Stomach (tissue), 9 donors: ENCODE data around the gene WWP2. TPM values are rescaled to one million over a fixed set of nuclear protein-coding genes. Genes with fewer than 3 reads are reported as not detected.
"Not testable (repeated sequence)": the region's sequence is repeated elsewhere in the genome, so short reads cannot be mapped to it uniquely, and the experiment has no call there.

Experiments used
- DNase-seq, 2 donors: peaks; one replicate each; pipeline versions ENCODE4 v3.0.0 to v3.0.0-alpha.2; 2013 to 2019
- H3K27ac ChIP-seq, 5 donors: fragments of 200-600 bp in 4 of 5; sonication (generic) in 4 of 5; one replicate each; pipeline ENCODE4 v1.5.1; 2013 to 2019; ENCODE audit warnings: mild to moderate bottlenecking in 1 of 5, moderate library complexity in 1 of 5
- H3K27me3 ChIP-seq, 3 donors: fragments of 200-600 bp; sonication (generic); one replicate each; pipeline ENCODE4 v1.5.1; 2017 to 2019; ENCODE audit warnings: mixed run types in 1 of 3
- H3K36me3 ChIP-seq, 4 donors: fragments of 200-600 bp; sonication (generic); 1 replicate in 3 of 4; 2 replicates in 1 of 4; pipeline ENCODE4 v1.5.1; 2016 to 2019
- H3K4me1 ChIP-seq, 4 donors: fragments of 200-600 bp; sonication (generic); one replicate each; pipeline ENCODE4 v1.5.1; 2016 to 2019
- H3K4me3 ChIP-seq, 4 donors: fragments of 200-600 bp; sonication (generic) in 3 of 4; one replicate each; pipeline ENCODE4 v1.5.1; 2016 to 2019; ENCODE audit warnings: mild to moderate bottlenecking in 1 of 4
- H3K9me3 ChIP-seq, 4 donors: fragments of 200-600 bp; sonication (generic); one replicate each; pipeline ENCODE4 v1.5.1; 2016 to 2019
- CTCF ChIP-seq, 7 experiments: fragments of 450-650 bp in 4 of 7; fragments of 200-600 bp in 3 of 7; sonication (generic) in 3 of 7; IDR thresholded peaks; one replicate each; pipeline ENCODE4 v1.5.1; 2016 to 2019; ENCODE audit warnings: antibody characterized with exemption in 7 of 7, control low read depth in 2 of 7, mild to moderate bottlenecking in 1 of 7
- EP300 ChIP-seq: sonication (generic); formaldehyde crosslinking; IDR thresholded peaks from one replicate; pipeline ENCODE4 v1.6.1; 2017; ENCODE audit warnings: antibody characterized with exemption
- POLR2A ChIP-seq, 4 donors: fragments of 450-650 bp; IDR thresholded peaks; one replicate each; pipeline ENCODE4 v1.6.1; 2016; ENCODE audit warnings: antibody characterized with exemption in 4 of 4, control low read depth in 2 of 4, mild to moderate bottlenecking in 1 of 4, moderate library complexity in 1 of 4
- POLR2AphosphoS5 ChIP-seq, 3 donors: sonication (generic); formaldehyde crosslinking; IDR thresholded peaks; one replicate each; pipeline ENCODE4 v1.6.1; 2016; ENCODE audit warnings: antibody characterized with exemption in 3 of 3
- WGBS, 5 donors: extraction: QIAGEN DNeasy Blood & Tissue Kit in 3 of 5; methylation state at CpG; one replicate each; pipeline versions ENCODE4 v1.1.5 to v1.1.7; 2013 to 2018; 5-methylcytosine and 5-hydroxymethylcytosine counted together
- intact Hi-C: fragments of 100-400 bp; cut with DNase I; formaldehyde crosslinking; loops from one replicate; pipeline ENCODE4 v1.15.1; 2023; ENCODE audit warnings: low total_unique reads
- polyA plus RNA-seq, 3 donors: library from polyadenylated mRNA; stranded (reverse); fragments of 200-250 nt; gene quantifications; one replicate each; pipeline ENCODE4 v1.2.3, GENCODE V29; 2013
- total RNA-seq, 5 donors: library from RNA; depleted of rRNA; stranded (reverse); fragments of >200 nt; gene quantifications; one replicate each; pipeline versions ENCODE4 v1.1.0 to v1.2.3, GENCODE V29; 2014 to 2016
- donor health status: healthy with polysubstance abuse.
- donor health status: Bipolar disorder and iron deficiency.
- donor health status: healthy.

Gene WWP2
- total and polyA plus RNA-seq, 8 donors: 16.0 to 442 (median 35.2) TPM

- TF ChIP-seq POLR2A (IDR thresholded peaks at IDR 0.05) (no peak), EP300 (no peak), CTCF (IDR thresholded peaks at IDR 0.05) (no peak), POLR2AphosphoS5 (IDR thresholded peaks at IDR 0.05) (no peak)
- Histone ChIP-seq H3K36me3 (peaks cover 9 to 78% (median 56%) of the 10 kb centered on the region in 4 donors), H3K9me3 (no peaks in the 10 kb centered on the region), H3K4me1 (no peaks in the 10 kb centered on the region), H3K27ac (no peak overlapping the region), H3K4me3 (no peak overlapping the region), H3K27me3 (no peaks in the 10 kb centered on the region)
- WGBS, 5 donors: 72 to 81% (median 74%) methylated on average over 1 of the region's 1 CpG
- intact Hi-C loops: no loop called here
- DNase-seq: no peak
These were observed 42.2 kb downstream of the WWP2 start for GRCh38 chr16:69804297-69804696.

GRCh38 chr16:69806776-69807175, 44.6 kb downstream of the WWP2 start:
- H3K9me3 ChIP-seq, H3K27me3 ChIP-seq, H3K4me1 ChIP-seq, H3K4me3 ChIP-seq, H3K27ac ChIP-seq, DNase-seq, intact Hi-C loops: not testable (repeated sequence)
- peaks cover 0 to 67% (median 50%) of the 10 kb centered on the region in 4 donors for H3K36me3 ChIP-seq

- Histone ChIP-seq H3K36me3 (peaks cover 0 to 63% (median 44%) of the 10 kb centered on the region in 4 donors), H3K27ac (no peak overlapping the region), H3K4me1 (peaks cover 0 to 12% (median 5%) of the 10 kb centered on the region in 4 donors), H3K9me3 (no peaks in the 10 kb centered on the region), H3K27me3 (no peaks in the 10 kb centered on the region), H3K4me3 (no peak overlapping the region)
- WGBS, 5 donors: 97 to 100% (median 98%) methylated on average over 2 of the region's 2 CpGs
- TF ChIP-seq POLR2A (IDR thresholded peaks at IDR 0.05) (no peak), CTCF (IDR thresholded peaks at IDR 0.05) (no peak), EP300 (no peak), POLR2AphosphoS5 (IDR thresholded peaks at IDR 0.05) (no peak)
- intact Hi-C loops: no loop called here
- DNase-seq: no peak
These were observed 50.5 kb downstream of the WWP2 start for GRCh38 chr16:69812688-69813014.

- Histone ChIP-seq H3K27me3 (no peaks in the 10 kb centered on the region), H3K27ac (peak overlapping the region in 2 of 5 donors; percentile 9 to 22), H3K9me3 (no peaks in the 10 kb centered on the region), H3K36me3 (peaks cover 0 to 64% (median 47%) of the 10 kb centered on the region in 4 donors), H3K4me1 (peaks cover 0 to 12% (median 5%) of the 10 kb centered on the region in 4 donors), H3K4me3 (no peak overlapping the region)
- 70 to 82% (median 79%) methylated on average over 5 of the region's 5 CpGs for WGBS, 5 donors
- DNase-seq: no peak
- intact Hi-C loops: no loop called here
- no peak for TF ChIP-seq POLR2AphosphoS5 (IDR thresholded peaks at IDR 0.05)
- no peak for TF ChIP-seq POLR2A (IDR thresholded peaks at IDR 0.05)
- TF ChIP-seq EP300: no peak
- TF ChIP-seq CTCF (IDR thresholded peaks at IDR 0.05): no peak
These were observed 51.9 kb downstream of the WWP2 start for GRCh38 chr16:69814078-69814477.

- Histone ChIP-seq H3K9me3 (no peaks in the 10 kb centered on the region), H3K36me3 (peaks cover 2 to 61% (median 48%) of the 10 kb centered on the region in 4 donors), H3K27ac (peak overlapping the region in 1 of 5 donors; percentile 9), H3K4me1 (peaks cover 0 to 12% (median 5%) of the 10 kb centered on the region in 4 donors), H3K27me3 (no peaks in the 10 kb centered on the region), H3K4me3 (no peak overlapping the region)
- intact Hi-C loops: no loop called here
- WGBS, 5 donors: 40 to 62% (median 43%) methylated on average over 4 of the region's 4 CpGs
- peak in 1 of 2 donors; percentile 68 for DNase-seq
- TF ChIP-seq POLR2AphosphoS5 (IDR thresholded peaks at IDR 0.05) (no peak), EP300 (no peak), CTCF (IDR thresholded peaks at IDR 0.05) (no peak), POLR2A (IDR thresholded peaks at IDR 0.05) (no peak)
These were observed 52.4 kb downstream of the WWP2 start for GRCh38 chr16:69814561-69814960.

- H3K27ac ChIP-seq, H3K27me3 ChIP-seq, intact Hi-C loops, DNase-seq, H3K9me3 ChIP-seq, H3K4me3 ChIP-seq: not testable (repeated sequence)
- peaks cover 4 to 56% (median 43%) of the 10 kb centered on the region in 4 donors for H3K36me3 ChIP-seq
- WGBS, 5 donors: 87 to 90% (median 88%) methylated on average over 15 of the region's 15 CpGs
- peaks cover 0 to 18% (median 5%) of the 10 kb centered on the region in 4 donors for H3K4me1 ChIP-seq
These were observed 53.2 kb downstream of the WWP2 start for GRCh38 chr16:69815216-69815883.
